Astrocyte of the hippocampus (primary cell): ENCODE results near the gene ABCC5.
A peak's percentile ranks its signal among the peaks of the same experiment; 100 is the strongest.
"Not testable (repeated sequence)": the region's sequence is repeated elsewhere in the genome, so short reads cannot be mapped to it uniquely, and the experiment has no call there.

Experiments
- DNase-seq: peaks from one replicate; pipeline ENCODE4 v3.0.0; 2011; ENCODE audit warnings: low read depth, low spot score

Gene ABCC5

DNA sequence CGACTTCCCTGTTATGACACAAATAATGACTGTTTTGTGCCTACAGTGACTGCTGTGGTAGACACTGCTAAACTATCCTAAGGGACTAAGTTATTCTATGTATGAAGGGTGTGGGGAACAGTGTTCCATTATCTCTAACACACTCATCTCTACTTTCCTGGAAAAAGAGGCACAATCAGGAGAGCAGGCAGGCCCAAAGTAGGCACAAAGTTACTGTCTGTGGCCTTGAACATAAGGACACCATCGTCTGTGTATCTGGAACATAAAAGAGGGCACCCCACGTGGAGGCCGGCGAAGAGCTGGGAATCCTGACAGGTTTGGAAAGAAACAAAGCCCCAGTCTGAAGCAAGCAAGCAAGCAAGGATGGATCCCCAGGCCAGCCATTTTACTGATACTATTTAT, 1.5 kb downstream of the ABCC5 start:
- no peak for DNase-seq

GRCh38 chr3:184015381-184016019, 2.2 kb downstream of the ABCC5 start:
- no peak for DNase-seq

DNA sequence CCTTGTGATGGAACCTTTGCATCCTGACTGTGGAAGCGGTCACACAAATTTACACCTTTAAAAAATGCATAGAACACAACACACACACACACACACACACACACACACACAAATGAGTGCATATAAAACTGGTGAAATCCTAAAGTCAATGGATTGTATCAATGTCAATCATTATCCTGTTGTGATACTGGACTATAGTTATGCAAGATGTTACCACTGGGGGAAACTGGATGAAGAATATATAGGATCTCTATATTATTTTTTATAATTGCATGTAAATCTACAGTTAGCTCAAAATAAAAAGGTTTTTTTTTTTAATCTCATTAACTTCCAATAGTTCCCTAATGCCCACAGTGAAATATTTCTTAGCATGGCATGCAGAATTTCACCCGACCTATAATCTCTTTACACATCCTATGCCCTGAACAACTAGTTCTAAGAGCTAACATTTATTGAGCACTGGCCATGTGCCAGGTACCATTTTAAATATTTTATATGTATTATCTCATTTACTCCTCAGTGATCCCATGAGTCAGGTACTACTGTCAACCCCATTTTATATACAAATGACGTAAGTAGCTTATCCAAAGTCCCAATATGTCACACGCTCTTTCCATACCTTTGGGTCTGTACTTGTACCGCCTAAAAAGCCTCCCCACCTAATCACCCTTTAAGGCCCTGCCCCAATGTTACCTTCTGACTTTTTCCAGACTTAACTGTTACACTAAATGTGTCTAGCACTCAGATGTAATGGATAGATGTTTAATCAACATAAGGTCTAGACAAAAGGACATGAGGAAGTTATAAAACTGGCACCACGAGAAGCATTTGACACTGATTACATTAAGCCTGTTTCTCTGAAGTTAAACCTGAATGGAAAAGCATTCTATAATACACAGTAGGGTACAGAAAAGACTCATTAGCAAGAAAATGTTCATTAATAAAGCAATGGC, 5.5 kb downstream of the ABCC5 start:
- no peak for DNase-seq

DNA sequence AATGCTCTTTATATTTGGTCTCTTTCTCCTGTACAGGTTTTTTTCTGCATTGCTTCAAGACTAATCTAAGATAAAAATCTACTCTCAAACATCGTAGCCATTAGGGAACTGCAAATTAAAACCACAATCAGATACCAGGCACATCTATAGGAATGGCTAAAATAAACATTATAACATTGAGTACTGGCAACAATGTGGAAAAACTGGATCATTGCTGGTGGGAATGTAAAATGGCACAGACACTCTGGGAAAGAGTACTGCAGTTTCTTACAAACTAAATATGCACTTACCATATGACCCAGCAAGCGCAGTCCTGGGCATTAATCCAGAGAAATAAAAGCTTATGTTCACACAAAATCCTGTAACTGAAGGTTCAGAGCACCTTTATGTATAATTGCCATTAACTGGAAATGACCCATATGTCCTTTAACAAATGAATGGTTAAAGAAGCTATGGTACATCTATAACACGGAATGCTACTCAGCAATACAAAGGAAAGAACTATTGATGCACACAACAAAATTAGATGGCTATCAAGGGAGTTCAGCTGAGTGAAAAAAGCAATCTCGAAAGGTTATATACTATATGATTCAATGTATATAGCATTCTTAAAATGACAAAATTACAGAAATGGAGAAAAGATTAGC, 6.3 kb downstream of the ABCC5 start:
- DNase-seq, result no peak

DNA sequence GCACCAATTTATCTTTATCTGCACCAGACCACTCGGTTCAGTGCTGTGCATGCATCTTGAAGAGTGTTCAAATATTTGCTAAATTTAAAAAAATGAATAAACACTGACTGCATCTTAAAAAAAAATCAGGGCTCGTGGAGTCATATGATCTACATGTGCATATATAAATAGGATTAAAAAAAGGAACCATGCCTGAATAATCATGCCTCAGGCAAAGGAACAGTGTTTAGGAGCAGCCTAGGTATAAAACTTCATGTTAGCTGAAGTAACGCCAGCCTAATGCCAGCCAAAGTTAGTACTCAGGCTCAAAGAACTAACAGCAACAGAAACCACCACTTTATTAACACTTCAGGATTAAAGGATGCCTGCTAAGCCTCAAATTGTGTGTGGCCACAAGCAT, 9.5 kb downstream of the ABCC5 start:
- DNase-seq, result no peak

DNA sequence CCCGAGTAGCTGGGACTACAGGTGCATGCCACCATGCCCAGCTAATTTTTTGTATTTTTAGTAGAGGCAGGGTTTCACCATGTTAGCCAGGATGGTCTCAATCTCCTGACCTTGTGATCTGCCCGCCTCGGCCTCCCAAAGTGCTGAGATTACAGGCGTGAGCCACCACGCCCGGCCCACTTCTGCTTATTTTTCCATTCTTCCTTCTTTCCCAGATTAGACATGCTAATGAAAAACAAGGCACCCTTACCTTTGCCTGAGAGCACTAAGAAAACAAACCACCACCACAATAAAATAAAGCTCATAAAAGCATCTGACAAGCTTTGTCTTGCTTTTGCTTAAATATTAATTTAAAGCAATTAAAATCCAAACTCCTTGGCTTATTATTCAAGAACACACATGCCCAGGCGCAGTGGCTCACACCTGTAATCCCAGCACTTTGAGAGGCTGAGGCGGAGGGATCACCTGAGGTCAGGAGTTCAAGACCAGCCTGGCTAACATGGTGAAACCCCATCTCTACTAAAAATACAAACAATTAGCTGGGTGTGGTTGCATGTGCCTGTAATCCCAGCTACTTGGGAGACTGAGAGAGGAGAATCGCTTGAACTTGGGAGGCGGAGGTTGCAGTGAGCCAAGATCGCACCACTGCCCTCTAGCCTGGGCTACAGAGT, 10.4 kb downstream of the ABCC5 start:
- not testable (repeated sequence) for DNase-seq

- DNase-seq, result peak; percentile 57
Observed at GRCh38 chr3:184005941-184006507, 11.7 kb downstream of the ABCC5 start.

GRCh38 chr3:184004476-184004875, 13.2 kb downstream of the ABCC5 start:
- DNase-seq, result no peak

DNA sequence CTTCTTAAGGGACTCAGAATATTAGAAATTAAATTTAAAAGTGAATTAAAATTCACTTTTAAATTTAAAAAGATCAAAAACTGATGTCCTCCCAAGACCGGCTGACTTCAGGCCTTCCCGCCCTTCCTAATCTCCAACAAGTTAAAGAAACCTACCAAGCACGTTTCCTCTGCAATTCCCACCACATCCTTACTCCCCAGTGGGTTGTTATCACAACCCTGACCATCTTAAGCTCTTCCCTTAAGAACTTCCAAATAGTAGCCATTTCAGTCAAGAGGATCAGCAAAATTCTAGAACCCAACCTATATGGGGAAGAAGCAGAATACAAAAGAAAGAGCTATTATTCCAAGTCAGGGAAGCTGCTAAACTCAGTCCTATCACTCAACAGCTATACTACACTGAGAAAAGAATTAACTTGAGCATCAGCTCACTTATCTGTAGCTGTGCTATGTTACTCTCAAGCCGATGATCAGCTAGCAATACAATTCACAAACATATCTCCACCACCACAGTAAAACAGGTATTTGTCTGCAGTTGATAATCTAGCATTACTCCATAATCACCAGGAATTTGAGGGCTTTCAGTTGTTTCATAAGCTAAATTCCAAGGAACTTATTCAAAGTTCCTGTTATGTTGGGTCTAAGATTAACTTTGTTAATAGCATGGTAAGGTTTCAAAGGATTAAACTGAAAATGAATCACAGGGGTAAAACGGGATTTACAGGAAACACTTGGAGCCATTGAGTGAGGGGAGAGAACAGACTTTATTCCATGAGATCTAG, 14.3 kb downstream of the ABCC5 start:
- peak; percentile 62 for DNase-seq

- DNase-seq, result no peak
Observed at GRCh38 chr3:184002469-184002868, 15.2 kb downstream of the ABCC5 start.

DNA sequence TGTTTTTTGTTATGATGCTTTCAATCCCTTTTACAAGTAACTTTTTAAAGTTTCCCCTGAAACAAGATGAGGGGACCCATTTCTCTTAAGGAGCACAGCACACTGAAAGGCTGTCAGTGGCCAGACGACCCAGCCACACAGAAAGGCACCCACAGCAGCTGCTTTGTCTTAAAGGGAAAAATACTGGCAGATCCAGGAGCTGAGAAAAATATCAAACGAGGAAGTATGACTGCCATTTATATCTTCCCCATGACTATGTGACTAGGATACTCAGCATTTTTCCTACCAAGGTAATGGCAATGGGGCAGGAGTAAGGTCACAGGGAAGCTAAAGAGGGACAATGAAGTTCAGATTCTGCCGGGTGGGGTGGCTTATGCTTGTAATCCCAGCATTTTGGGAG, 15.9 kb downstream of the ABCC5 start:
- DNase-seq, result no peak

DNA sequence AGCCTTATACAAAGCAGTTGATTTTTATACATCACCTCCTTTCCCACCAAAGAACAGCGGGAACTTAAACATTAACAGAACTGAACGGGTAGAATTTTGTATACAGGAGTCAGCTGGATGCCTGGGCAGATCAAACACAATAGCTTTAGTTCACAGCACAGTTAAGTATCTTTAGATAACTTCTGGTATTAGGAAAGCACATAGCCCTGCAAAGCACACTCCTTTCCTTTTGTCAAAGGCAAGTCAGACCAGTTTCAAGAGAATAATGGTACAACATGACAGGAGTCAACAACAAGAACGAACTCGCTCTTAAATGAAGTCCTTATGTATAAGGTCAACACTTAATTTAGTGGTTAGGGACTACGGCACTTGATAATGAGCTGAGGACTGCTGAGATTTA, 26.3 kb downstream of the ABCC5 start:
- DNase-seq, result no peak

DNA sequence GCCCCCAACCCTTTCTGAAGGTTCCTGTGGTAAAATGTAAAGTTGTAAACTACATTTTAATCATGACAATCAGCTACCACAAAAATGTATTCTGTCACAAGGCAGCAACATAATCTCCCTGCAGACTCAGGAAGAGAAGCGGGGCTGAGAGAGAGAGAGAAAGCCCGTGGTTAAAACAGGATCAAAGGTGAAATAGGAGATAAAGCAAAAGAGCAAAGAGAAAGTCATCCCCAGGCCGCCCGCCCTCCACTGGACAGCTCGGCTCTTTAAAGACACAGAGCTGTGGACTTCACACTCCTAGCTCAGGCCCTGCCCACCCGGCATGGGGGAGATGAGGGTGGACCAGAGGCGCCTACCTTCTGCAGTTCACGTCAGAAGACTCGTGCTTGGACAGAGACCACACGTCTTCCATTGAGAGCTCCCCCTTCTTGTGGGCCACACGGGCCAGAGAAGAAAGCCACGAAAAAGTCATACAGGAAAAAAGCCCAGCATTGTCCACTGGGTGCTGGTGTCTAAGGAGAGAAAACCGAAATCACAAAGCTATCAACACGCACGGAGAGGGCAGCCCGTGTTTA, 29.4 kb downstream of the ABCC5 start:
- DNase-seq, result peak; percentile 51

GRCh38 chr3:183987000-183987600, 30.6 kb downstream of the ABCC5 start:
- no peak for DNase-seq

- DNase-seq, result no peak
Observed at GRCh38 chr3:183984749-183985729, 32.6 kb downstream of the ABCC5 start.

DNA sequence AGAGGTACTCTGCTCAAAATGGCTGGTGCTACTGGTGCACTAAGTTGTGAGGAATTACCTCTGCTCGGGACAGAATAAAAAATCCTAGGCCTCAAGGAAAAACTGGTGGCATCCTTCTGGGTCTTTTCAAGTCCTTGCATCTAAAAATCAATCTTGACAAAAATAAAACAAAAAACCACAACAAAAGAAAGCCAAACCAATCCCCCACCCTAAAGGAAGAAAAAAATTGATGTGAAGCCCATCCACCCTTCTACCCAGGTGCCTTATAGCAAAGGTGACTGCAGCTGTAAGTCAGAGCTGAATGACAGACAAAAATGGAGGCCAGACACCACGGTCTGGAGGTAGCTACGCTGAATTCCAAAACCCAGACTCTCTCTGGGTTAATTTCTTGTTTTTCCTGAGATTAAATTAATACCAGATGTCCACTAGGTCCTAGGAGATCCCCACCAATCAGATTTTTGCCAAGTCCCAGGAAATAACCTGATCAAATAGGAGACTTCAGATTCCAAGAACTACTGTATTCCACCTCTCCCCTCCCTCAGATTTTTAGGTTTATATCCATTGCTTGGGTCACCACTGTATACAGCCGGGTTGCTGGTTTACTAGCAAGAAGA, 33.5 kb downstream of the ABCC5 start:
- no peak for DNase-seq

DNA sequence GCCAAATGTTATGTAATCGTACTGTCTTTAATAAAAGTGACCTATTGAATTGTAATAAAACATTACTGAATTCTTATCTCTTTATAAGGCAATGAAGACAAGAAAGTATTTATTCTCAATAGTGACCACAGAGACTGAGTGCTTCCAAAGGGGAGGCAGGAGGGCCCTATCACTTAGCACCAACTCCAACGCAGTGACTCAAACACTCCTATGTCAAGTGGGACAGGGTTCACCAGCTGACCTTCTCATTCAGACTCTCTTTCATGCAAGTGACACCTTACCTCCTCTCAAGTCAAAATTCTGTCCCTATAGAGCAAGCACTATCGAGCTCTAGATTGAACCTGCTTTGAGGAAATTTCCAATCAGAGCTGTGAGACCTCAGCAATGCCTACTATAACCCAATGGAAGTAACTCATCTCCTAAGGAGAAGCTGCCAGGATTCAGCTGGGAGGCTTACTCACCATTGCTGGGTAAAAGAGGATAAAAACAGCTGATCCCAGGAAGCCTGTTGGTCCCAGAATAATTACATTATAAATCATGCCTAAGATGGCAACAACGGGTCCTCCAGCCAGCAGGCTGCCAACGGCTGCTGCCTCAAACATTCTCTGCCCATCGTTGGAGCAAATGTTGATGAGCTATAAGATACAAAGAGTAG, 35.6 kb downstream of the ABCC5 start:
- DNase-seq, result no peak

- no peak for DNase-seq
Observed at GRCh38 chr3:183980403-183980802, 37.3 kb downstream of the ABCC5 start.
